Suprapubic skin (tissue), 4 donors: Measurements from ENCODE around the gene HPCAL1. TPM values are rescaled to one million over a fixed set of nuclear protein-coding genes. Genes with fewer than 3 reads are reported as not detected.

Source experiments
- DNase-seq, 2 donors: peaks; one replicate each; pipeline ENCODE4 v3.0.0-alpha.2; 2019; ENCODE audit warnings: low spot score in 2 of 2
- H3K27ac ChIP-seq: fragments of 200-600 bp; sonication (generic); one replicate; pipeline ENCODE4 v1.5.1; 2019
- H3K27me3 ChIP-seq: fragments of 200-600 bp; sonication (generic); one replicate; pipeline ENCODE4 v1.5.1; 2019
- H3K36me3 ChIP-seq: fragments of 200-600 bp; sonication (generic); one replicate; pipeline ENCODE4 v1.5.1; 2019
- H3K4me1 ChIP-seq: fragments of 200-600 bp; sonication (generic); one replicate; pipeline ENCODE4 v1.5.1; 2019
- H3K4me3 ChIP-seq: fragments of 200-600 bp; sonication (generic); one replicate; pipeline ENCODE4 v1.5.1; 2019; ENCODE audit warnings: mild to moderate bottlenecking
- H3K9me3 ChIP-seq: fragments of 200-600 bp; sonication (generic); one replicate; pipeline ENCODE4 v1.5.1; 2019
- CTCF ChIP-seq, 2 donors: fragments of 200-600 bp in 1 of 2; fragments of 450-650 bp in 1 of 2; sonication (generic) in 1 of 2; IDR thresholded peaks; one replicate each; pipeline ENCODE4 v1.5.1; 2016 to 2019; ENCODE audit warnings: antibody characterized with exemption in 2 of 2, mild to moderate bottlenecking in 1 of 2, moderate library complexity in 1 of 2
- EP300 ChIP-seq: sonication (generic); formaldehyde crosslinking; IDR thresholded peaks from one replicate; pipeline ENCODE4 v1.6.1; 2017; ENCODE audit warnings: antibody characterized with exemption
- POLR2A ChIP-seq, 2 donors: fragments of 450-650 bp; IDR thresholded peaks; one replicate each; pipeline ENCODE4 v1.6.1; 2017; ENCODE audit warnings: antibody characterized with exemption in 2 of 2, mild to moderate bottlenecking in 2 of 2, moderate library complexity in 2 of 2
- POLR2AphosphoS5 ChIP-seq, 3 donors: sonication (generic); formaldehyde crosslinking; IDR thresholded peaks; one replicate each; pipeline ENCODE4 v1.6.1; 2017; ENCODE audit warnings: antibody characterized with exemption in 3 of 3
- WGBS: methylation state at CpG from one replicate; pipeline ENCODE4 v1.1.5; 2018; 5-methylcytosine and 5-hydroxymethylcytosine counted together
- total RNA-seq, 4 donors: library from RNA; depleted of rRNA; stranded (reverse); fragments of >200 nt; gene quantifications; one replicate each; pipeline ENCODE4 v1.1.0, GENCODE V29; 2016

The HPCAL1 gene
- total RNA-seq, 4 donors from 2014 or later, result 27.7 to 40.7 (median 35.3) TPM

- no peak overlapping the region for H3K27ac ChIP-seq
- no peaks in the 10 kb centered on the region for H3K36me3 ChIP-seq
- 94% methylated on average over 9 of the region's 10 CpGs for WGBS
- no peak for TF ChIP-seq CTCF (IDR thresholded peaks at IDR 0.05)
- H3K27me3 ChIP-seq, result no peaks in the 10 kb centered on the region
- no peak for DNase-seq
- H3K4me3 ChIP-seq, result no peak overlapping the region
- H3K4me1 ChIP-seq, result peaks cover 9% of the 10 kb centered on the region
- H3K9me3 ChIP-seq, result no peaks in the 10 kb centered on the region
Measured at GRCh38 chr2:10319892-10320574, 17.3 kb downstream of the HPCAL1 start.

- 97% methylated on average over 4 of the region's 4 CpGs for WGBS
- Histone ChIP-seq H3K27me3 (no peaks in the 10 kb centered on the region), H3K36me3 (no peaks in the 10 kb centered on the region), H3K9me3 (no peaks in the 10 kb centered on the region), H3K4me1 (peaks cover 9% of the 10 kb centered on the region), H3K4me3 (no peak overlapping the region), H3K27ac (no peak overlapping the region)
- no peak for DNase-seq
- TF ChIP-seq POLR2AphosphoS5 (IDR thresholded peaks at IDR 0.05), result no peak
- TF ChIP-seq POLR2A (IDR thresholded peaks at IDR 0.05), result no peak
- TF ChIP-seq EP300, result no peak
- TF ChIP-seq CTCF (IDR thresholded peaks at IDR 0.05), result no peak
Measured at GRCh38 chr2:10320575-10320931, 17.8 kb downstream of the HPCAL1 start.

GRCh38 chr2:10320933-10321332 lies 18.2 kb downstream of the HPCAL1 start:
- Histone ChIP-seq H3K4me3 (no peak overlapping the region), H3K27me3 (no peaks in the 10 kb centered on the region), H3K4me1 (peaks cover 9% of the 10 kb centered on the region), H3K27ac (no peak overlapping the region), H3K36me3 (no peaks in the 10 kb centered on the region), H3K9me3 (no peaks in the 10 kb centered on the region)
- WGBS, result 89% methylated on average over 9 of the region's 9 CpGs
- DNase-seq, result no peak
- TF ChIP-seq CTCF (IDR thresholded peaks at IDR 0.05), result no peak
- TF ChIP-seq POLR2AphosphoS5 (IDR thresholded peaks at IDR 0.05), result no peak
- TF ChIP-seq POLR2A (IDR thresholded peaks at IDR 0.05), result no peak
- TF ChIP-seq EP300, result no peak

- WGBS, result 97% methylated on average over 6 of the region's 6 CpGs
- Histone ChIP-seq H3K27me3 (no peaks in the 10 kb centered on the region), H3K36me3 (no peaks in the 10 kb centered on the region), H3K4me3 (no peak overlapping the region), H3K9me3 (no peaks in the 10 kb centered on the region), H3K27ac (no peak overlapping the region), H3K4me1 (peaks cover 9% of the 10 kb centered on the region)
- no peak for TF ChIP-seq POLR2A (IDR thresholded peaks at IDR 0.05)
- TF ChIP-seq EP300, result no peak
- TF ChIP-seq POLR2AphosphoS5 (IDR thresholded peaks at IDR 0.05), result no peak
- no peak for TF ChIP-seq CTCF (IDR thresholded peaks at IDR 0.05)
- DNase-seq, result no peak
Measured at GRCh38 chr2:10321622-10322021, 18.9 kb downstream of the HPCAL1 start.

GRCh38 chr2:10322481-10322880 lies 19.8 kb downstream of the HPCAL1 start:
- H3K9me3 ChIP-seq, result no peaks in the 10 kb centered on the region
- no peaks in the 10 kb centered on the region for H3K27me3 ChIP-seq
- no peaks in the 10 kb centered on the region for H3K36me3 ChIP-seq
- no peak overlapping the region for H3K4me3 ChIP-seq
- H3K27ac ChIP-seq, result no peak overlapping the region
- H3K4me1 ChIP-seq, result peaks cover 9% of the 10 kb centered on the region
- no peak for DNase-seq
- 92% methylated on average over 4 of the region's 4 CpGs for WGBS
- TF ChIP-seq POLR2A (IDR thresholded peaks at IDR 0.05), result no peak
- no peak for TF ChIP-seq CTCF (IDR thresholded peaks at IDR 0.05)
- no peak for TF ChIP-seq EP300
- TF ChIP-seq POLR2AphosphoS5 (IDR thresholded peaks at IDR 0.05), result no peak
